H1 (cell line): ENCODE measurements around the gene KPNA4. TPM values are rescaled to one million over a fixed set of nuclear protein-coding genes. Genes with fewer than 3 reads are reported as not detected.

Source experiments
- CTCF ChIA-PET: fragments of 300-600 bp; sonication (Branson Sonifier 250); formaldehyde crosslinking; loops from one replicate; lab custom pipeline; 2021; ENCODE audit not compliant: partially characterized antibody; lab: Charles Lee
- POLR2A ChIA-PET: fragments of 300-600 bp; sonication (Branson Sonifier 250); formaldehyde crosslinking; loops from one replicate; lab custom pipeline; 2021; ENCODE audit warnings: inconsistent platforms; ENCODE audit not compliant: partially characterized antibody; lab: Charles Lee
- DNase-seq, 2 experiments: peaks; one replicate each; pipeline versions ENCODE4 v3.0.0 to v3.0.0-alpha.2; 2010 to 2022; ENCODE audit warnings: low spot score in 2 of 2, low read depth in 1 of 2, mixed read lengths in 1 of 2
- FAIRE-seq: peaks from 2 replicates; lab custom pipeline; 2011; peaks lifted over from hg19 to GRCh38; lab: Jason Lieb, UNC
- H2AFZ ChIP-seq: 2 replicates; pipeline ENCODE4 v1.8.1; 2012; ENCODE audit warnings: low read length, inconsistent platforms
- H2AK5ac ChIP-seq: 2 replicates; pipeline ENCODE4 v1.6.1; 2013; ENCODE audit warnings: low read depth, low read length
- H2BK120ac ChIP-seq: replicated peaks from 2 replicates; pipeline ENCODE3; 2013; ENCODE audit warnings: low read depth, low read length, inconsistent platforms
- H2BK12ac ChIP-seq: 2 replicates; pipeline ENCODE4 v1.6.1; 2013; ENCODE audit warnings: low read depth, low read length
- H2BK15ac ChIP-seq: 2 replicates; pipeline ENCODE4 v1.6.1; 2013; ENCODE audit warnings: low read length
- H2BK20ac ChIP-seq: 2 replicates; pipeline ENCODE4 v1.6.1; 2013; ENCODE audit warnings: low read length
- H2BK5ac ChIP-seq: 2 replicates; pipeline ENCODE4 v1.6.1; 2013; ENCODE audit warnings: low read depth, low read length
- H3K14ac ChIP-seq: 2 replicates; pipeline ENCODE4 v1.6.1; 2013; ENCODE audit warnings: inconsistent platforms; ENCODE audit not compliant: insufficient read length
- H3K18ac ChIP-seq: 2 replicates; pipeline ENCODE4 v1.6.1; 2013; ENCODE audit warnings: low read length; ENCODE audit errors: extremely low read depth
- H3K23ac ChIP-seq: 2 replicates; pipeline ENCODE4 v1.6.1; 2013; ENCODE audit warnings: inconsistent platforms; ENCODE audit not compliant: insufficient read length
- H3K23me2 ChIP-seq: 2 replicates; pipeline ENCODE4 v1.6.1; 2013; ENCODE audit warnings: low read depth, low read length
- H3K27ac ChIP-seq: 2 replicates; pipeline ENCODE4 v1.6.1; 2011; ENCODE audit warnings: low read depth, low read length, inconsistent platforms
- H3K27me3 ChIP-seq, 4 experiments: replicated peaks in 1 of 4; 1 replicate in 1 of 4; 2 replicates in 3 of 4; pipeline versions ENCODE4 v1.6.1 to v1.8.1; 2011 to 2013; ENCODE audit warnings: low read length in 3 of 4, mild to moderate bottlenecking in 3 of 4, inconsistent platforms in 2 of 4, mixed read lengths in 2 of 4, moderate library complexity in 1 of 4; ENCODE audit not compliant: control insufficient read depth in 3 of 4, insufficient read depth in 3 of 4; ENCODE audit errors: extremely low read depth in 1 of 4
- H3K36me3 ChIP-seq, 4 experiments: 2 replicates each; pipeline versions ENCODE4 v1.6.1 to v1.8.1; 2011 to 2013; ENCODE audit warnings: mild to moderate bottlenecking in 4 of 4, low read length in 3 of 4, moderate library complexity in 2 of 4, control low read depth in 1 of 4, inconsistent platforms in 1 of 4; ENCODE audit not compliant: insufficient read depth in 4 of 4, control insufficient read depth in 2 of 4
- H3K4ac ChIP-seq: replicated peaks from 2 replicates; pipeline ENCODE3; 2013; ENCODE audit warnings: low read length, low read depth, mixed read lengths, inconsistent platforms; ENCODE audit not compliant: insufficient read length
- H3K4me1 ChIP-seq, 4 experiments: replicated peaks in 1 of 4; 1 replicate in 1 of 4; 2 replicates in 3 of 4; pipeline versions ENCODE4 v1.6.1 to v1.8.1; 2011 to 2013; ENCODE audit warnings: low read length in 3 of 4, inconsistent platforms in 2 of 4, mixed read lengths in 1 of 4; ENCODE audit not compliant: insufficient read depth in 4 of 4, control insufficient read depth in 3 of 4
- H3K4me2 ChIP-seq, 2 experiments: 2 replicates each; pipeline versions ENCODE4 v1.6.1 to v1.8.1; 2011 to 2013; ENCODE audit warnings: low read depth in 2 of 2, low read length in 2 of 2, control low read depth in 1 of 2, inconsistent platforms in 1 of 2, mild to moderate bottlenecking in 1 of 2; ENCODE audit not compliant: insufficient read depth in 1 of 2
- H3K4me3 ChIP-seq, 4 experiments: fragments of 200-600, 300-600 bp in 1 of 4; sonication (generic), shearing (Covaris generic), sonication (Bioruptor Twin) in 1 of 4; 2 replicates each; pipeline versions ENCODE4 v1.5.1 to v1.8.1; 2011 to 2016; ENCODE audit warnings: low read length in 4 of 4, low read depth in 3 of 4, control low read depth in 2 of 4, inconsistent platforms in 2 of 4, mild to moderate bottlenecking in 2 of 4, mixed read lengths in 1 of 4, moderate library complexity in 1 of 4; ENCODE audit not compliant: insufficient read depth in 2 of 4; ENCODE audit errors: extremely low read depth in 1 of 4
- H3K56ac ChIP-seq: replicated peaks from 2 replicates; pipeline ENCODE3; 2013; ENCODE audit warnings: low read depth, mild to moderate bottlenecking, mixed read lengths, low read length, inconsistent platforms; ENCODE audit not compliant: insufficient read length
- H3K79me1 ChIP-seq: 2 replicates; pipeline ENCODE4 v1.6.1; 2013; ENCODE audit warnings: low read depth, low read length, control low read depth
- H3K79me2 ChIP-seq, 2 experiments: 2 replicates each; pipeline versions ENCODE4 v1.6.1 to v1.8.1; 2012 to 2013; ENCODE audit warnings: low read length in 2 of 2, mild to moderate bottlenecking in 2 of 2, inconsistent platforms in 1 of 2; ENCODE audit not compliant: insufficient read depth in 2 of 2, control insufficient read depth in 1 of 2
- H3K9ac ChIP-seq, 4 experiments: replicated peaks in 1 of 4; 1 replicate in 1 of 4; 2 replicates in 3 of 4; pipeline versions ENCODE4 v1.6.1 to v1.8.1; 2011 to 2013; ENCODE audit warnings: low read depth in 3 of 4, low read length in 3 of 4, control low read depth in 2 of 4, mild to moderate bottlenecking in 2 of 4, moderate library complexity in 2 of 4, inconsistent platforms in 1 of 4; ENCODE audit errors: extremely low read depth in 1 of 4
- H3K9me3 ChIP-seq, 2 experiments: 2 replicates each; pipeline versions ENCODE4 v1.6.1 to v1.8.1; 2012 to 2013; ENCODE audit warnings: mild to moderate bottlenecking in 2 of 2, moderate library complexity in 2 of 2, control low read depth in 1 of 2, inconsistent platforms in 1 of 2, low read depth in 1 of 2, low read length in 1 of 2, mixed read lengths in 1 of 2; ENCODE audit not compliant: insufficient read depth in 2 of 2
- H4K20me1 ChIP-seq, 2 experiments: replicated peaks in 1 of 2; 2 replicates each; pipeline versions ENCODE3 to v1.8.1; 2011 to 2013; ENCODE audit warnings: inconsistent platforms in 2 of 2, low read length in 2 of 2, mild to moderate bottlenecking in 1 of 2; ENCODE audit not compliant: insufficient read depth in 2 of 2, control insufficient read depth in 1 of 2
- H4K5ac ChIP-seq: 2 replicates; pipeline ENCODE4 v1.6.1; 2013; ENCODE audit warnings: low read length, low read depth, mixed read lengths, inconsistent platforms; ENCODE audit not compliant: insufficient read length
- H4K8ac ChIP-seq: 2 replicates; pipeline ENCODE4 v1.8.0; 2013; ENCODE audit warnings: mild to moderate bottlenecking, moderate library complexity, low read length, inconsistent platforms; ENCODE audit not compliant: insufficient read depth; ENCODE audit errors: extremely low read depth
- H4K91ac ChIP-seq: replicated peaks from 2 replicates; pipeline ENCODE3; 2013; ENCODE audit warnings: low read length, mixed read lengths, inconsistent platforms; ENCODE audit not compliant: insufficient read length
- WGBS, 2 experiments: shearing (Covaris generic) in 1 of 2; methylation state at CpG; one replicate each; pipeline versions ENCODE4 v1.1.6 to v1.1.7; 2013 to 2015; ENCODE audit warnings: low lambda C conversion rate in 2 of 2, mixed read lengths in 2 of 2, inconsistent platforms in 1 of 2, low coverage in 1 of 2, missing lambda C conversion rate in 1 of 2; ENCODE audit not compliant: insufficient replicate concordance in 2 of 2, insufficient coverage in 1 of 2, insufficient read length in 1 of 2; ENCODE audit errors: extremely low coverage in 1 of 2, missing lambda C conversion rate in 1 of 2; 5-methylcytosine and 5-hydroxymethylcytosine counted together
- polyA plus RNA-seq, 7 experiments: library from polyadenylated mRNA; depleted of rRNA in 3 of 7; stranded (reverse) in 5 of 7; unstranded in 2 of 7; fragments of >200 nt in 5 of 7; fragments of 200-250 nt in 2 of 7; gene quantifications; 1 replicate in 5 of 7; 2 replicates in 1 of 7; 4 replicates in 1 of 7; pipeline versions ENCODE4 v1.2.1 to v1.2.3, GENCODE V29; 2011 to 2013; ENCODE audit warnings: missing spikeins in 2 of 7, mixed read lengths in 2 of 7
- total RNA-seq: library from RNA; stranded (reverse); fragmentation: NEBNext Ultra II Directional; extraction: Animal tissue kit (Norgen Biotek cat#: 25700); gene quantifications from 2 replicates; pipeline ENCODE4 v1.2.1, GENCODE V29; 2021

KPNA4 gene
- total and polyA plus RNA-seq, 2 of the 8 experiments (the other 6 are each of a cell fraction or from before 2014, with no cell fraction given), result 13.2 to 81.9 TPM

DNA sequence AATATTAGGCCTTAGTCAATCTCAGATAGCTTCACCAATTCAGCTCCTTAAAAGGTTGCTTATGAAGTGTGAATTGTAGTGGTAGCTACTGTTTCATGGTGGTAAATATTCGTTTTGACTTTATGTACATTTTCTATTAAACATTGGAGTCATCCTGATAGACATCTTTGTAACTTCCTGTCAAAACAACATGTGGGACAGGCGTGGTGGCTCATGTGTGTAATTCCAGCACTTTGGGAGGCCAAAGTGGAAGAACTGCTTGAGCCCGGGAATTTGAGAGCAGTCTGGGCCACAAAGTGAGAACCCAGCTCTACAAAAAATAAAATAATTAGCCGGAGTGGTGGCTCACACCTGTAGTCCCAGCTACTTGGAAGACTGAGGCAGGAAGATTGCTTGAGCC, 113.8 kb downstream of the KPNA4 start:
- WGBS, 2 experiments, result 74% methylated on average over 4 of the region's 4 CpGs; no CpG with 5 or more reads in 1 of the 2 experiments
- no peak overlapping the region for H2BK15ac ChIP-seq
- no peak overlapping the region for H3K27ac ChIP-seq
- no peaks in the 10 kb centered on the region for H3K27me3 ChIP-seq
- ChIA-PET CTCF (interaction anchor here (1.0 to 3.2 kb wide), 4 partner anchors 8 to 35 kb away, joined by 3 to 13 read pairs (median 4); no protein-coding TSS in a partner anchor), POLR2A (interaction anchor here (1.2 to 4.1 kb wide), 6 partner anchors 25 to 113 kb away, joined by 3 to 26 read pairs (median 16); partner anchors contain the start of genes KPNA4 and SMC4)
- H2BK20ac ChIP-seq, result no peak overlapping the region
- FAIRE-seq, result no peak
- peaks cover 0 to 4% (median 0%) of the 10 kb centered on the region in 4 experiments; a peak in 3 of 7 replicates for H3K4me1 ChIP-seq
- H3K79me1 ChIP-seq, result no peaks in the 10 kb centered on the region; the same call in 1 of the 2 replicates
- no peak overlapping the region for H2BK120ac ChIP-seq
- no peak overlapping the region for H3K18ac ChIP-seq
- H2AFZ ChIP-seq, result no peak overlapping the region
- no peak overlapping the region for H3K4ac ChIP-seq
- no peak overlapping the region for H3K14ac ChIP-seq
- no peak overlapping the region for H2AK5ac ChIP-seq
- H3K36me3 ChIP-seq, result peaks cover 0 to 15% (median 0%) of the 10 kb centered on the region in 4 experiments; a peak in 1 of 8 replicates
- no peak overlapping the region for H3K4me3 ChIP-seq
- H3K23me2 ChIP-seq, result peaks cover 6% of the 10 kb centered on the region
- no peak for DNase-seq
- no peaks in the 10 kb centered on the region for H3K9me3 ChIP-seq
- H2BK5ac ChIP-seq, result no peak overlapping the region
- H3K56ac ChIP-seq, result no peak overlapping the region
- H3K4me2 ChIP-seq, result no peak overlapping the region; a peak in 1 of 4 replicates
- no peak overlapping the region for H4K8ac ChIP-seq
- H2BK12ac ChIP-seq, result no peak overlapping the region
- H3K23ac ChIP-seq, result no peak overlapping the region
- no peak overlapping the region for H3K9ac ChIP-seq
- H4K91ac ChIP-seq, result no peak overlapping the region
- no peak overlapping the region for H4K5ac ChIP-seq
- H4K20me1 ChIP-seq, result no peaks in the 10 kb centered on the region
- H3K79me2 ChIP-seq, result peaks cover 13 to 26% of the 10 kb centered on the region in 2 experiments
